ENCODE results near the gene CHERP. TPM values are rescaled to one million over a fixed set of nuclear protein-coding genes. Genes with fewer than 3 reads are reported as not detected.

Gene CHERP
- total RNA-seq, 1 experiment from 2014 or later: 101 TPM

- Histone ChIP-seq H2BK5ac (ENCODE audit: insufficient read length, low read length) (no peak overlapping the region), H3K4me2 (ENCODE audit: insufficient read depth, insufficient read length, low read length) (no peak overlapping the region), H3K4me1 (ENCODE audit: insufficient read depth, low read length) (no peaks in the 10 kb centered on the region), H3K9ac (ENCODE audit: extremely low read depth, insufficient read length, low read length) (no peak overlapping the region), H3K23me2 (ENCODE audit: insufficient read length, low read depth, low read length, poor library complexity, severe bottlenecking) (no peaks in the 10 kb centered on the region), H2BK15ac (ENCODE audit: low read depth, low read length) (no peak overlapping the region), H3K79me1 (ENCODE audit: insufficient read depth, low read depth, low read length, poor library complexity, severe bottlenecking) (no peaks in the 10 kb centered on the region), H3K23ac (ENCODE audit: insufficient read length, low read depth, low read length) (no peak overlapping the region), H3K27ac (ENCODE audit: insufficient read length, low read depth, low read length) (no peak overlapping the region), H4K8ac (replicated peaks; ENCODE audit: insufficient read length, low read depth, low read length) (no peak overlapping the region), H3K79me2 (ENCODE audit: insufficient read depth, low read length) (no peaks in the 10 kb centered on the region), H2AK5ac (ENCODE audit: insufficient read length, low read length) (no peak overlapping the region), H2BK12ac (ENCODE audit: insufficient read length, low read depth, low read length) (no peak overlapping the region), H2AFZ (ENCODE audit: low read length) (no peak overlapping the region), H3K14ac (ENCODE audit: insufficient read depth, low read length) (no peak overlapping the region), H3K9me3 (ENCODE audit: control insufficient read depth, low read depth, low read length) (no peaks in the 10 kb centered on the region), H2BK20ac (ENCODE audit: low read depth, low read length, poor library complexity, severe bottlenecking) (no peak overlapping the region), H4K20me1 (ENCODE audit: control insufficient read depth, insufficient read depth, insufficient read length) (no peaks in the 10 kb centered on the region), H3K18ac (ENCODE audit: insufficient read length, low read depth, low read length) (no peak overlapping the region), H3K27me3 (ENCODE audit: insufficient read depth, low read length) (no peaks in the 10 kb centered on the region), H4K5ac (ENCODE audit: insufficient read length, low read depth, low read length) (no peak overlapping the region), H3K4ac (ENCODE audit: low read depth, low read length) (no peak overlapping the region), H2BK120ac (ENCODE audit: low read depth, low read length, poor library complexity, severe bottlenecking) (no peak overlapping the region), H3T11ph (ENCODE audit: low read length) (no peak overlapping the region), H4K91ac (ENCODE audit: insufficient read length, low read depth, low read length) (no peak overlapping the region), H3K56ac (ENCODE audit: insufficient read length, low read depth, low read length) (no peak overlapping the region)
- no CpG with 5 or more reads among the region's 6 CpGs for WGBS (ENCODE audit: extremely low coverage, insufficient read length, low lambda C conversion rate)
- H3K36me3 Mint-ChIP-seq (ENCODE audit: insufficient read depth in 1 of 3, low read depth in 3 of 3): peaks cover 22 to 76% (median 65%) of the 10 kb centered on the region in 3 experiments; a peak in 6 of 7 replicates
- no peak for DNase-seq
- H3K27ac Mint-ChIP-seq: no peak overlapping the region
- TF ChIP-seq CTCF (conservative IDR thresholded peaks at IDR 0.05): no peak
- H3K27me3 Mint-ChIP-seq (ENCODE audit: low read depth): no peaks in the 10 kb centered on the region
- H3K4me3 Mint-ChIP-seq: no peak overlapping the region
- no peaks in the 10 kb centered on the region for H3K9me3 Mint-ChIP-seq
- H3K4me1 Mint-ChIP-seq: no peaks in the 10 kb centered on the region
Measured at GRCh38 chr19:16562608-16563025, 20.4 kb upstream of the CHERP start.

Measured in H9 (cell line).